ENCODE measurements around the gene PRRC2C. TPM values are rescaled to one million over a fixed set of nuclear protein-coding genes. Genes with fewer than 3 reads are reported as not detected.

Gene PRRC2C
- total RNA-seq, 2 experiments from 2014 or later, result 357 to 387 TPM

GRCh38 chr1:171627020-171627419 is 141.7 kb downstream of the PRRC2C start:
- intact Hi-C loops (cut with DNase I, micrococcal nuclease), result no loop called here
- no peak for ATAC-seq (ENCODE audit: poor library complexity)
- no peak for DNase-seq
- H3K4me1 ChIP-seq (ENCODE audit: insufficient read depth, low read length), result no peaks in the 10 kb centered on the region
- no peak overlapping the region for H3K4me3 ChIP-seq (ENCODE audit: low read length)
- TF ChIP-seq CTCF (IDR thresholded peaks at IDR 0.05), result no peak
- Mint-ChIP-seq H3K4me1 (ENCODE audit: low read depth) (no peaks in the 10 kb centered on the region), H3K4me3 (no peak overlapping the region), H3K27ac (no peak overlapping the region), H3K9me3 (no peaks in the 10 kb centered on the region), H3K36me3 (ENCODE audit: low read depth) (no peaks in the 10 kb centered on the region), H3K27me3 (peaks cover 17% of the 10 kb centered on the region)
- POLR2A ChIA-PET, result no interaction called here
- no peaks in the 10 kb centered on the region for H3K36me3 ChIP-seq (ENCODE audit: insufficient read depth, low read length)
- CTCF ChIA-PET, result no interaction called here
- no peak overlapping the region for H3K27ac ChIP-seq (ENCODE audit: low read depth in 1 of 2, low read length in 2 of 2)
- H3K27me3 ChIP-seq (ENCODE audit: control insufficient read depth in 1 of 2, insufficient read depth in 2 of 2, low read length in 2 of 2), result peaks cover 0 to 3% of the 10 kb centered on the region in 2 experiments
- H3K9me3 ChIP-seq (ENCODE audit: control insufficient read depth in 1 of 2, insufficient read depth in 1 of 2, low read length in 2 of 2), result no peaks in the 10 kb centered on the region

GRCh38 chr1:171628225-171628624 is 142.9 kb downstream of the PRRC2C start:
- ATAC-seq (ENCODE audit: poor library complexity) (no peak), DNase-seq (no peak)
- CTCF ChIA-PET, result no interaction called here
- no peak overlapping the region for H3K27ac ChIP-seq (ENCODE audit: low read depth in 1 of 2, low read length in 2 of 2)
- H3K9me3 ChIP-seq (ENCODE audit: control insufficient read depth in 1 of 2, insufficient read depth in 1 of 2, low read length in 2 of 2), result no peaks in the 10 kb centered on the region
- Mint-ChIP-seq H3K9me3 (no peaks in the 10 kb centered on the region), H3K4me1 (ENCODE audit: low read depth) (no peaks in the 10 kb centered on the region), H3K27me3 (peaks cover 20% of the 10 kb centered on the region), H3K4me3 (no peak overlapping the region), H3K27ac (no peak overlapping the region), H3K36me3 (ENCODE audit: low read depth) (no peaks in the 10 kb centered on the region)
- intact Hi-C loops (cut with DNase I, micrococcal nuclease), result no loop called here
- no peak for TF ChIP-seq CTCF (IDR thresholded peaks at IDR 0.05)
- no peaks in the 10 kb centered on the region for H3K4me1 ChIP-seq (ENCODE audit: insufficient read depth, low read length)
- peaks cover 0 to 3% of the 10 kb centered on the region in 2 experiments for H3K27me3 ChIP-seq (ENCODE audit: control insufficient read depth in 1 of 2, insufficient read depth in 2 of 2, low read length in 2 of 2)
- no peak overlapping the region for H3K4me3 ChIP-seq (ENCODE audit: low read length)
- POLR2A ChIA-PET, result no interaction called here
- H3K36me3 ChIP-seq (ENCODE audit: insufficient read depth, low read length), result no peaks in the 10 kb centered on the region

GRCh38 chr1:171635661-171636060 is 150.3 kb downstream of the PRRC2C start:
- no peak overlapping the region for H3K4me3 Mint-ChIP-seq
- Histone ChIP-seq H3K4me3 (ENCODE audit: low read length) (no peak overlapping the region), H3K27me3 (ENCODE audit: control insufficient read depth in 1 of 2, insufficient read depth in 2 of 2, low read length in 2 of 2) (peaks cover 0 to 6% of the 10 kb centered on the region in 2 experiments), H3K4me1 (ENCODE audit: insufficient read depth, low read length) (no peaks in the 10 kb centered on the region), H3K36me3 (ENCODE audit: insufficient read depth, low read length) (no peaks in the 10 kb centered on the region), H3K27ac (ENCODE audit: low read depth in 1 of 2, low read length in 2 of 2) (no peak overlapping the region), H3K9me3 (ENCODE audit: control insufficient read depth in 1 of 2, insufficient read depth in 1 of 2, low read length in 2 of 2) (no peaks in the 10 kb centered on the region)
- CTCF ChIA-PET, result no interaction called here
- H3K4me1 Mint-ChIP-seq (ENCODE audit: low read depth), result no peaks in the 10 kb centered on the region
- POLR2A ChIA-PET, result no interaction called here
- DNase-seq (no peak), ATAC-seq (ENCODE audit: poor library complexity) (no peak)
- no peak for TF ChIP-seq CTCF (IDR thresholded peaks at IDR 0.05)
- H3K36me3 Mint-ChIP-seq (ENCODE audit: low read depth), result no peaks in the 10 kb centered on the region
- no peak overlapping the region for H3K27ac Mint-ChIP-seq
- H3K27me3 Mint-ChIP-seq, result peaks cover 4% of the 10 kb centered on the region
- intact Hi-C loops (cut with DNase I, micrococcal nuclease), result no loop called here
- H3K9me3 Mint-ChIP-seq, result no peaks in the 10 kb centered on the region

Measured in CD4-positive, alpha-beta T cell (primary cell).